ENCODE data around the gene CLEC2A.
"Not testable (repeated sequence)": the region's sequence is repeated elsewhere in the genome, so short reads cannot be mapped to it uniquely, and the experiment has no call there.

CLEC2A gene

GRCh38 chr12:9876120-9876519, 56.0 kb downstream of the CLEC2A start:
- DNase-seq = not testable (repeated sequence)

DNA sequence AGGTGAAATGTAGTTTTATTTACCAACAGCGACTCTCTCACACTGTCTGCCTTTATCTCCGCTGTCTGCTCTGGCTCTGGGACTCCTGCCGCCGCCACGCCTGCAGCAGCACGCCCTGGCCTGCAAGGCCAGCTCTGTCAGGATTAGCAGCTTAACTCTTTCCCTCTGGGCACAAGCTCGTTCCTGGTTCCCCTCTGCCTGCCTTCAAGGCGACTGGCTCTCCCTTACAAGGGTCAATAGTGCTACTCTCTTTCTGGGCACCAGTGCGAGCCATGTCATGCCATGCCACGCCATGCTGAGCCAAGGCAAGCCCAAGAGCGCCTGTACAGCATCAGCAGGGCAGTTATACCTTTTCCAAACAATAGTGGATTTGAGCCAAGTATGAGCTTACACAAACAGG, 59.4 kb downstream of the CLEC2A start:
- no peak for DNase-seq

- DNase-seq = no peak
These were observed 60.0 kb downstream of the CLEC2A start for GRCh38 chr12:9872162-9872561.

DNA sequence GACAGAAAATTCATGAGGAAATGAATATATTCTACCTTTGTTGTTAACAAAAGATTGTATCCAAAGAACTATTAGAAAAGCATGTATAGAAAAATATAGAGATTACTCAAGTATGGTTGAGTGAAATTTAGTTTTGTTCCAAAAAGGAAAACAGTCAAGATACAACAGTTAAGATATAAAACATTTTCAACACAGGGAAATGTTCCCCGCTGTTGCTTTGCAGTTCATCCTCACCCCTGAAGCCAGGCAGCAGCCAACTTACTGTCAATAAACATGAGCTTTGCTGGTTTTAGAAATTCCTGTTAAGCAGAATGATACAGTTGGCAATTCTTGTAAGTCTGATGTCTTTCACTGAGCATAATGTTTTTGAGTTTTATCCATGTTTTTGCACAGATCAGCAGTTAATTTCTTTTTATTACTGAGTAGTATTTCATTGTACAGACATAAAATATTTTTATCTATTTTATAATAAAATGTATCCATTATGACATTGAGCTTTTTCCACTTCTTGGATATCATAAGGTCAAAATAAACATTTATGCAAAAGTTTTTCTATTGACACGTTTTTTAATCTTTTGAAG, 61.8 kb downstream of the CLEC2A start:
- no peak for DNase-seq

DNA sequence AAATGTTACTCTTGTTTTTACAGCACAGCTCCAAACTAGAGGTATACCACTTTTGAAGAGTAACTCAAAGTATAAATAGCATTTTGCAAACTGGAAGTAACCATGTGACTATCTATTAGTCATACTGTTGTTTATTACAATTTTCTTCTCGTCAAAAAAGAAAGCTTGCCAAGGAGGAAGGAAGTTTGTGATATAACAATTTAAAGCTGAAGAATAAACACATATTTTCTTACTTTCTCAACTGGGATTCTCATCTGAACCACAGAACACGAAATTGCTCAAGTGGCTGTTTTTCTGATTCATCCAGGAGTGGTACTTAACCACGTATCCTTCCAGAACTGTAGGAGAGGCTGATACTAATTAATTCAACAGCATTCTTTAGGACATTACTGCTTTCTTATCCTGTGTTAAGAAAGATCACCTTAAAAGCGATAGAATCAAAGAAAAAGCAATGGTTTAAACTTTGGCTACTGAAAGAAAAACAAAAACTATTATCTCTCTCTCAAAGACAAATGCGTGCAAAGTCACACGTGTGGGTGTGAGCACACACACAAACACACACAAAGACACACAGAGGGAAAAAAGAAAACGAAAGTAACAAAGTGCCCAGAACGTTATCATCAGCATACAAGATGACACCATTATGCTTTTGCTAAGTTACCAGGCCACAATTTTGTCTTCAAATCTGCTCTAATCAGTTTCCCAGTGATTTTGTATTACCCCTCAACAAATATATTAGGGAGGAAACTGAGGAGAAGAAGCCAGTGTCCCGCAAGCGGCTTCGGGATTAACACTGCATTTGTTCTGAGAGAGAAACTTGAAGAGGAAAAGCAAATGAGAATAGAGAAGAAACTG, 62.6 kb downstream of the CLEC2A start, which contains the start of gene CLEC2B:
CLEC2B (minus strand) TSS at position 48 of the 855 bp plus-strand sequence.
- DNase-seq = peak; percentile 8

- DNase-seq = no peak
These were observed 63.2 kb downstream of the CLEC2A start for GRCh38 chr12:9868951-9869306.

DNA sequence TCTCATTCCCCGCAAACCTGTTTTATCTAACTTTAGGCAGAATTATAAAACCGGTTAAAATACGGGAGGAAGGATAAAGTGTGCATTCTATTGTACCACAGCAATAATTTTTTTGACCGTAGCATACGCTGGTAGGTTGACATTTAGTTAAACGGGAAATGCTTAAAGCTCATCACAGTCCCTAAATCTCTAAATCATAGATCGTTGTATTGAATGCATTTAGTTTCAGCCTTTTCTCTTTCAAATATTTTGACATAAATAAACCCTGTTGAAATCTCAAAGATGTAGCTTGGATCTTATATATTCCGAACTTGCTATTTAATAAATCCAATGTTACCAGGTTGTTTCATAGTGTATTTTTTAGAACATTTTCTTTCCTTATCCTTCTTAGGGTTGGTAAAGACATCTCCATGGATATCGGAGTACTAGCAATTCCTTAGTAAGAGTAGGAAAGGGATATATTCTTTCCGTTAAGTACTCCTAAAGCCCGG, 63.8 kb downstream of the CLEC2A start:
- DNase-seq = no peak

DNA sequence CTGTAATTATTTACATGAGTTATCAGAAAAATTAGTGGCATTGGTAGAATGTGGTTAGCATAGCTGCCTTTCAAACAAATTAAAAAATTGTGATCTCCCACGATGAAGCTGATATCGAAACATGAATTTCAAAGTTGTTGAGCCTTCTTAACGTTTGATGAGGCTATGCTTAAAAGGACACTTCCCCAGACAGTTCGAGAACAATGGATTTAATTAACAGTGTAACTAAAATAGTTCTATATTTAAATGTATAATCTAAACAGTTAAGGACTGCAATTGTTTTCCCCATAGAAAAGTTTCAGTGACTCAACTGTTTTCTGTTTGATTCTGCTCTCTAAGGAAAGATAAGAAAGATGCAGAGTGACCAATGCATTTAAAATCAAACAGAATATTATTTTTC, 64.6 kb downstream of the CLEC2A start:
- DNase-seq = no peak

- DNase-seq = no peak
These were observed 65.3 kb downstream of the CLEC2A start for GRCh38 chr12:9866860-9867269.

- no peak for DNase-seq
These were observed 67.1 kb downstream of the CLEC2A start for GRCh38 chr12:9864913-9865675.
